Fibroblast of lung (primary cell): Measurements from ENCODE around the gene SPECC1L. TPM values are rescaled to one million over a fixed set of nuclear protein-coding genes. Genes with fewer than 3 reads are reported as not detected.
A peak's percentile ranks its signal among the peaks of the same experiment; 100 is the strongest.

Source experiments
- DNase-seq, 2 donors: peaks; one replicate each; pipeline versions ENCODE4 v3.0.0 to v3.0.0-alpha.2; 2010; ENCODE audit warnings: low read depth in 2 of 2
- H2AFZ ChIP-seq: 2 replicates; pipeline ENCODE4 v1.5.1; 2012; ENCODE audit warnings: low read length, control low read depth, inconsistent platforms
- H3K27ac ChIP-seq: 2 replicates; pipeline ENCODE4 v1.5.1; 2011; ENCODE audit warnings: low read length, control low read depth; ENCODE audit not compliant: insufficient read depth
- H3K27me3 ChIP-seq: 2 replicates; pipeline ENCODE4 v1.5.1; 2011; ENCODE audit warnings: mild to moderate bottlenecking, low read length; ENCODE audit not compliant: control insufficient read depth, insufficient read depth
- H3K36me3 ChIP-seq: 2 replicates; pipeline ENCODE4 v1.5.1; 2011; ENCODE audit warnings: low read length; ENCODE audit not compliant: control insufficient read depth, insufficient read depth
- H3K4me1 ChIP-seq: 2 replicates; pipeline ENCODE4 v1.5.1; 2011; ENCODE audit warnings: low read length; ENCODE audit not compliant: control insufficient read depth, insufficient read depth; ENCODE audit errors: extremely low read depth
- H3K4me2 ChIP-seq: 2 replicates; pipeline ENCODE4 v1.5.1; 2011; ENCODE audit warnings: low read length, control low read depth; ENCODE audit not compliant: insufficient read depth; ENCODE audit errors: extremely low read depth
- H3K4me3 ChIP-seq, 4 experiments: fragments of 200-600 bp in 1 of 4; sonication (generic) in 1 of 4; replicated peaks in 1 of 4; 2 replicates each; pipeline ENCODE4 v1.5.1; 2011 to 2016; ENCODE audit warnings: low read length in 4 of 4, low read depth in 3 of 4, mild to moderate bottlenecking in 3 of 4, control low read depth in 2 of 4, inconsistent platforms in 1 of 4, mixed read lengths in 1 of 4; ENCODE audit not compliant: insufficient read depth in 1 of 4; ENCODE audit errors: control extremely low read depth in 1 of 4
- H3K79me2 ChIP-seq: 2 replicates; pipeline ENCODE4 v1.5.1; 2012; ENCODE audit warnings: mild to moderate bottlenecking, low read length, inconsistent platforms; ENCODE audit not compliant: control insufficient read depth, insufficient read depth
- H3K9ac ChIP-seq: 2 replicates; pipeline ENCODE4 v1.5.1; 2011; ENCODE audit warnings: mild to moderate bottlenecking, low read length, control low read depth; ENCODE audit not compliant: insufficient read depth
- H3K9me3 ChIP-seq: 2 replicates; pipeline ENCODE4 v1.5.1; 2012; ENCODE audit warnings: low read depth, low read length; ENCODE audit not compliant: control insufficient read depth, insufficient read depth
- H4K20me1 ChIP-seq: 2 replicates; pipeline ENCODE4 v1.5.1; 2011; ENCODE audit warnings: low read length; ENCODE audit not compliant: control insufficient read depth, insufficient read depth; ENCODE audit errors: extremely low read depth
- CTCF ChIP-seq, 2 donors: IDR thresholded peaks in 1 of 2; conservative IDR thresholded peaks in 1 of 2; 1 replicate in 1 of 2; 2 replicates in 1 of 2; pipeline ENCODE4 v1.5.1; 2011 to 2012; ENCODE audit warnings: low read length in 2 of 2, control low read depth in 1 of 2, inconsistent platforms in 1 of 2, low read depth in 1 of 2, mild to moderate bottlenecking in 1 of 2
- EZH2 ChIP-seq: IDR thresholded peaks from 2 replicates; pipeline ENCODE4 v1.5.1; 2012; ENCODE audit warnings: low read length, control low read depth, mild to moderate bottlenecking; ENCODE audit errors: missing control alignments
- polyA plus RNA-seq, 2 donors: library from polyadenylated mRNA; depleted of rRNA in 1 of 2; stranded (reverse) in 1 of 2; unstranded in 1 of 2; fragments of >200 nt; gene quantifications; 2 replicates each; pipeline ENCODE4 v1.2.1, GENCODE V29; 2011 to 2012; ENCODE audit warnings: missing spikeins in 1 of 2
- total RNA-seq: library from RNA; depleted of rRNA; stranded (reverse); fragments of >200 nt; gene quantifications from 2 replicates; pipeline ENCODE4 v1.2.1, GENCODE V29; 2014

SPECC1L gene
- total and polyA plus RNA-seq, 2 donors (not counting 1 experiment from before 2014, with no cell fraction given): 40.3 to 46.2 TPM

GRCh38 chr22:24436553-24436952 lies 165.9 kb downstream of the SPECC1L start:
- Histone ChIP-seq H3K27ac (peak overlapping the region; percentile 5), H3K79me2 (no peaks in the 10 kb centered on the region), H3K9me3 (no peaks in the 10 kb centered on the region), H3K4me1 (peaks cover 15% of the 10 kb centered on the region), H3K9ac (no peak overlapping the region), H4K20me1 (no peaks in the 10 kb centered on the region), H2AFZ (no peak overlapping the region), H3K36me3 (no peaks in the 10 kb centered on the region), H3K4me3 (no peak overlapping the region), H3K4me2 (no peak overlapping the region), H3K27me3 (no peaks in the 10 kb centered on the region)
- no peak for DNase-seq
- no peak for TF ChIP-seq EZH2
- TF ChIP-seq CTCF (conservative IDR thresholded peaks at IDR 0.05 in 1 of 2, IDR thresholded peaks at IDR 0.05 in 1 of 2; ENCODE audit: low read depth in 1 of 2, low read length in 2 of 2): no peak

- Histone ChIP-seq H3K27ac (no peak overlapping the region), H3K9ac (no peak overlapping the region), H3K36me3 (no peaks in the 10 kb centered on the region), H3K4me2 (no peak overlapping the region), H3K27me3 (no peaks in the 10 kb centered on the region), H2AFZ (no peak overlapping the region), H3K9me3 (no peaks in the 10 kb centered on the region), H3K79me2 (no peaks in the 10 kb centered on the region), H3K4me1 (peaks cover 15% of the 10 kb centered on the region), H4K20me1 (no peaks in the 10 kb centered on the region), H3K4me3 (no peak overlapping the region)
- TF ChIP-seq CTCF (conservative IDR thresholded peaks at IDR 0.05 in 1 of 2, IDR thresholded peaks at IDR 0.05 in 1 of 2; ENCODE audit: low read depth in 1 of 2, low read length in 2 of 2): no peak
- no peak for TF ChIP-seq EZH2
- no peak for DNase-seq
Measured at GRCh38 chr22:24437091-24437490, 166.5 kb downstream of the SPECC1L start.

GRCh38 chr22:24437741-24438328 lies 167.2 kb downstream of the SPECC1L start:
- Histone ChIP-seq H3K79me2 (no peaks in the 10 kb centered on the region), H3K4me1 (peaks cover 15% of the 10 kb centered on the region), H3K4me2 (no peak overlapping the region), H3K9me3 (no peaks in the 10 kb centered on the region), H3K4me3 (no peak overlapping the region), H3K27me3 (no peaks in the 10 kb centered on the region), H2AFZ (no peak overlapping the region), H4K20me1 (no peaks in the 10 kb centered on the region), H3K9ac (no peak overlapping the region), H3K36me3 (no peaks in the 10 kb centered on the region), H3K27ac (no peak overlapping the region)
- TF ChIP-seq CTCF (conservative IDR thresholded peaks at IDR 0.05 in 1 of 2, IDR thresholded peaks at IDR 0.05 in 1 of 2; ENCODE audit: low read depth in 1 of 2, low read length in 2 of 2): peak in 1 of 2 donors; percentile 8
- TF ChIP-seq EZH2: no peak
- no peak for DNase-seq
